HepG2 (cell line): ENCODE data around the gene ID3. TPM values are rescaled to one million over a fixed set of nuclear protein-coding genes. Genes with fewer than 3 reads are reported as not detected.
A peak's percentile ranks its signal among the peaks of the same experiment; 100 is the strongest.

Source experiments
- ATAC-seq: fragments of 200-7000 bp; cut with Tn5 transposase; 3 replicates; pipeline ENCODE4 v1.9.1; 2020; ENCODE audit warnings: mild to moderate bottlenecking, moderate library complexity
- BruUV-seq: library from RNA; stranded (reverse); fragments of 400-500 nt; replicated peaks from 2 replicates; lab custom pipeline; 2021; lab: Mats Ljungman, UMichigan
- CTCF ChIA-PET: fragments of 300-600 bp; formaldehyde crosslinking; extraction: SDS; loops from one replicate; lab custom pipeline; 2021; ENCODE audit warnings: low total read pairs, inconsistent platforms, low intra/inter-chr PET ratio; lab: Yijun Ruan, JAX
- POLR2A ChIA-PET: fragments of 350-600 bp; sonication (Branson Sonifier 250); formaldehyde crosslinking; loops from one replicate; lab custom pipeline; 2020; ENCODE audit warnings: antibody characterized with exemption, inconsistent platforms; lab: Yijun Ruan, JAX
- DNase-seq: peaks from one replicate; pipeline ENCODE4 v3.0.0-alpha.2; 2015; ENCODE audit warnings: low spot score
- FAIRE-seq: peaks from 3 replicates; lab custom pipeline; 2011; peaks lifted over from hg19 to GRCh38; lab: Jason Lieb, UNC
- H2AFZ ChIP-seq: one replicate; pipeline ENCODE4 v1.6.1; 2011; ENCODE audit warnings: low read length, inconsistent platforms
- H3K27ac ChIP-seq: fragments of 300-600 bp; 3 replicates; pipeline ENCODE4 v1.8.0; 2011; ENCODE audit warnings: mixed run types, mild to moderate bottlenecking, mixed read lengths, low read length, inconsistent platforms; ENCODE audit not compliant: insufficient read depth; ENCODE audit errors: extremely low read length
- H3K27me3 ChIP-seq, 2 experiments: fragments of 200-600 bp in 1 of 2; 2 replicates in 1 of 2; 3 replicates in 1 of 2; pipeline versions ENCODE4 v1.6.0 to v1.8.0; 2011; ENCODE audit warnings: low read length in 2 of 2, mild to moderate bottlenecking in 2 of 2, moderate library complexity in 2 of 2, inconsistent platforms in 1 of 2; ENCODE audit not compliant: insufficient read depth in 2 of 2, control insufficient read depth in 1 of 2
- H3K36me3 ChIP-seq, 2 experiments: fragments of 200-600 bp in 1 of 2; replicated peaks in 1 of 2; 2 replicates in 1 of 2; 3 replicates in 1 of 2; pipeline versions ENCODE4 v1.5.1 to v1.8.0; 2011; ENCODE audit warnings: low read length in 2 of 2, inconsistent platforms in 1 of 2; ENCODE audit not compliant: insufficient read depth in 2 of 2, control insufficient read depth in 1 of 2
- H3K4me1 ChIP-seq: 2 replicates; pipeline ENCODE4 v1.5.1; 2012; ENCODE audit warnings: low read length, inconsistent platforms; ENCODE audit not compliant: insufficient read depth
- H3K4me2 ChIP-seq: 2 replicates; pipeline ENCODE4 v1.6.0; 2011; ENCODE audit warnings: low read depth, low read length, inconsistent platforms
- H3K4me3 ChIP-seq, 3 experiments: fragments of 200-600 bp in 1 of 3; sonication (generic), shearing (Covaris generic) in 1 of 3; replicated peaks in 1 of 3; 2 replicates each; pipeline ENCODE4 v1.5.1; 2011 to 2016; ENCODE audit warnings: low read length in 3 of 3, inconsistent platforms in 2 of 3, low read depth in 2 of 3, mild to moderate bottlenecking in 2 of 3, control low read depth in 1 of 3, mixed read lengths in 1 of 3; ENCODE audit not compliant: insufficient read depth in 1 of 3
- H3K79me2 ChIP-seq: one replicate; pipeline ENCODE4 v1.6.1; 2011; ENCODE audit warnings: low read length, inconsistent platforms; ENCODE audit not compliant: insufficient read depth
- H3K9ac ChIP-seq: 2 replicates; pipeline ENCODE4 v1.6.0; 2011; ENCODE audit warnings: mild to moderate bottlenecking, low read depth, low read length, inconsistent platforms; ENCODE audit not compliant: insufficient read depth
- H3K9me3 ChIP-seq: 2 replicates; pipeline ENCODE4 v1.5.1; 2012; ENCODE audit warnings: mild to moderate bottlenecking, low read length
- H4K20me1 ChIP-seq: 2 replicates; pipeline ENCODE4 v1.6.0; 2011; ENCODE audit warnings: inconsistent platforms, mild to moderate bottlenecking, low read length, moderate library complexity; ENCODE audit not compliant: insufficient read depth
- KIAA2018 ChIP-seq: sonication (generic); formaldehyde crosslinking; IDR thresholded peaks from 2 replicates; pipeline ENCODE4 v1.5.0; 2020; ENCODE audit warnings: mild to moderate bottlenecking, missing genetic modification reagents, borderline replicate concordance
- NPAS2 ChIP-seq: sonication (generic); formaldehyde crosslinking; IDR thresholded peaks from 2 replicates; pipeline ENCODE4 v1.8.0; 2022; ENCODE audit warnings: mild to moderate bottlenecking, missing genetic modification reagents, borderline replicate concordance
- PATZ1 ChIP-seq: sonication (generic); formaldehyde crosslinking; IDR thresholded peaks from 2 replicates; pipeline ENCODE4 v1.4.0; 2020; ENCODE audit warnings: missing genetic modification reagents
- SATB2 ChIP-seq: sonication (generic); formaldehyde crosslinking; IDR thresholded peaks from 2 replicates; pipeline ENCODE4 v1.5.0; 2020; ENCODE audit warnings: missing genetic modification reagents
- SOX13 ChIP-seq, 3 experiments: fragments of 450-650 bp in 1 of 3; sonication (generic) in 1 of 3; formaldehyde crosslinking in 1 of 3; IDR thresholded peaks in 2 of 3; conservative IDR thresholded peaks in 1 of 3; 2 replicates each; pipeline versions ENCODE4 v1.5.0 to v1.6.1; 2016 to 2020; ENCODE audit warnings: antibody characterized with exemption in 1 of 3, mild to moderate bottlenecking in 1 of 3, missing compliant biosample characterization in 1 of 3, missing genetic modification reagents in 1 of 3, moderate library complexity in 1 of 3
- ZNF768 ChIP-seq: sonication (generic); formaldehyde crosslinking; IDR thresholded peaks from 2 replicates; pipeline ENCODE4 v1.4.0; 2020; ENCODE audit warnings: missing genetic modification reagents
- WGBS: methylation state at CpG from one replicate; pipeline ENCODE4 v1.1.6; 2017; ENCODE audit warnings: low lambda C conversion rate; 5-methylcytosine and 5-hydroxymethylcytosine counted together
- in situ Hi-C: cut with HindIII; loops from 2 replicates; pipeline ENCODE4 v1.10.0; 2017; ENCODE audit warnings: low pct_unique_long_range_greater_than_20kb; ENCODE audit not compliant: extremely low pct_ligation_motif_present
- intact Hi-C: fragments of 100-400 bp; cut with micrococcal nuclease; formaldehyde crosslinking; loops from one replicate; pipeline ENCODE4 v1.10.0; 2022; ENCODE audit not compliant: unreplicated experiment
- polyA plus RNA-seq, 8 experiments: library from polyadenylated mRNA; depleted of rRNA in 3 of 8; stranded (reverse) in 7 of 8; unstranded in 1 of 8; fragments of >200 nt; fragmentation: Illumina TruSeq in 4 of 8; extraction: Trizol in 4 of 8; gene quantifications; 2 replicates each; pipeline versions ENCODE4 v1.2.1 to v1.2.3, GENCODE V29; 2011 to 2016; ENCODE audit warnings: low read depth in 4 of 8, missing spikeins in 1 of 8, mixed read lengths in 1 of 8; ENCODE audit not compliant: insufficient read depth in 1 of 8
- total RNA-seq, 5 experiments: library from RNA; depleted of rRNA; stranded (reverse); fragments of >200 nt; fragmentation: Illumina TruSeq; extraction: Trizol; gene quantifications; 2 replicates each; pipeline ENCODE4 v1.2.3, GENCODE V29; 2016; ENCODE audit warnings: low read depth in 1 of 5

The ID3 gene
- total and polyA plus RNA-seq, 2 of the 13 experiments (the other 11 are each of a cell fraction or from before 2014, with no cell fraction given) = 64.8 to 115 TPM

- TF ChIP-seq KIAA2018 (CRISPR knock-in tag) (no peak), SATB2 (no peak), SOX13 (IDR thresholded peaks at IDR 0.05) (no peak), SOX13 (CRISPR knock-in tag; conservative IDR thresholded peaks at IDR 0.05 in 1 of 2, IDR thresholded peaks at IDR 0.05 in 1 of 2) (no peak), NPAS2 (CRISPR knock-in tag) (no peak), ZNF768 (CRISPR knock-in tag) (peak; percentile 97), PATZ1 (CRISPR knock-in tag) (no peak)
- DNase-seq = no peak
- no peak for ATAC-seq
- H3K4me1 ChIP-seq = no peaks in the 10 kb centered on the region
- H3K4me3 ChIP-seq = no peak overlapping the region
- no peak for FAIRE-seq
- no peaks in the 10 kb centered on the region for H4K20me1 ChIP-seq
- 98% methylated on average over 3 of the region's 3 CpGs for WGBS
- no peak overlapping the region for H3K4me2 ChIP-seq
- H3K9ac ChIP-seq = no peak overlapping the region
- in situ Hi-C loops = no loop called here
- intact Hi-C loops = no loop called here
- H3K27ac ChIP-seq = no peak overlapping the region
- H3K36me3 ChIP-seq = peaks cover 4 to 47% of the 10 kb centered on the region in 2 experiments; a peak in 4 of 5 replicates
- no peaks in the 10 kb centered on the region for H3K79me2 ChIP-seq
- H2AFZ ChIP-seq = no peak overlapping the region
- POLR2A ChIA-PET = no interaction called here
- no peaks in the 10 kb centered on the region for H3K9me3 ChIP-seq
- no TSS peak for BruUV-seq
- CTCF ChIA-PET = no interaction called here
- no peaks in the 10 kb centered on the region for H3K27me3 ChIP-seq
These were observed 45.1 kb downstream of the ID3 start for GRCh38 chr1:23514111-23514679.
